GM21367 (cell line): ENCODE results near the gene GABRB3.
"Not testable (repeated sequence)": the region's sequence is repeated elsewhere in the genome, so short reads cannot be mapped to it uniquely, and the experiment has no call there.

Experiments used
- ATAC-seq: cut with Tn5 transposase; IDR thresholded peaks from one replicate; pipeline ENCODE4 v1.9.1; 2021; ENCODE audit not compliant: unreplicated experiment

Gene GABRB3

GRCh38 chr15:26736502-26737248, 36.2 kb downstream of the GABRB3 start:
- no peak for ATAC-seq

- ATAC-seq: no peak
These were observed 40.9 kb downstream of the GABRB3 start for GRCh38 chr15:26731965-26732364.

- ATAC-seq: no peak
These were observed 43.3 kb downstream of the GABRB3 start for GRCh38 chr15:26729581-26729980.

GRCh38 chr15:26729030-26729429, 43.8 kb downstream of the GABRB3 start:
- no peak for ATAC-seq

GRCh38 chr15:26724381-26725150, 48.3 kb downstream of the GABRB3 start:
- ATAC-seq: no peak

- no peak for ATAC-seq
These were observed 50.2 kb downstream of the GABRB3 start for GRCh38 chr15:26722621-26723160.

- no peak for ATAC-seq
These were observed 51.5 kb downstream of the GABRB3 start for GRCh38 chr15:26721232-26721967.

- no peak for ATAC-seq
These were observed 52.3 kb downstream of the GABRB3 start for GRCh38 chr15:26720546-26720945.

- ATAC-seq: not testable (repeated sequence)
These were observed 53.0 kb downstream of the GABRB3 start for GRCh38 chr15:26719866-26720265.

GRCh38 chr15:26716069-26716468, 56.8 kb downstream of the GABRB3 start:
- ATAC-seq: no peak

- no peak for ATAC-seq
These were observed 59.4 kb downstream of the GABRB3 start for GRCh38 chr15:26713498-26713897.

- ATAC-seq: no peak
These were observed 60.5 kb downstream of the GABRB3 start for GRCh38 chr15:26712335-26712734.

- ATAC-seq: no peak
These were observed 61.4 kb downstream of the GABRB3 start for GRCh38 chr15:26711445-26711844.

- no peak for ATAC-seq
These were observed 70.5 kb downstream of the GABRB3 start for GRCh38 chr15:26702381-26702780.

GRCh38 chr15:26698555-26698954, 74.3 kb downstream of the GABRB3 start:
- ATAC-seq: no peak

- no peak for ATAC-seq
These were observed 75.0 kb downstream of the GABRB3 start for GRCh38 chr15:26697913-26698312.

- no peak for ATAC-seq
These were observed 81.6 kb downstream of the GABRB3 start for GRCh38 chr15:26691249-26691648.

- ATAC-seq: no peak
These were observed 82.1 kb downstream of the GABRB3 start for GRCh38 chr15:26690778-26691177.

- no peak for ATAC-seq
These were observed 83.4 kb downstream of the GABRB3 start for GRCh38 chr15:26689462-26689861.

- ATAC-seq: no peak
These were observed 86.2 kb downstream of the GABRB3 start for GRCh38 chr15:26686547-26687187.

- ATAC-seq: no peak
These were observed 90.2 kb downstream of the GABRB3 start for GRCh38 chr15:26682598-26683164.
